ENCODE measurements around the gene OR4D5. TPM values are rescaled to one million over a fixed set of nuclear protein-coding genes. Genes with fewer than 3 reads are reported as not detected.

Gene OR4D5
- polyA plus RNA-seq, 1 experiment, result not detected

DNA sequence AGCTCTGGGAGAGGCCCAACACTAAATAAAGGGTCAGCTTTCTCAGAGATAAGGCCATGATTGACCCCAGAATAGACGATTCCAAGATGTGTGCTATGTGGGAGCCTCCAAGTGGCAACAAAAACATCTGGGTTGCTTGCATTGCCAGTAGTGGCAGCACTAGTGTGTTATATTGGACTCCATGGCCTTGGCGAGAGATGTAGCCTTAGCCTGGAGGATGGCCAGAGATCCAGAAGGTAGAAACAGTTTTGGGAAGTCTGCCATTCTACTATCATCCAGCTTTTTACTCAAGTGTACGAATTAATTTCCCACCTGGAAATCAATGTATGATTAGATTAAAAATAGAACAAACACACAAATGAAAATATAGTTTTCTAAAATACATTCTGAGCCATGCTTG lies 34.5 kb upstream of the OR4D5 start:
- Histone ChIP-seq H3K36me3 (ENCODE audit: control insufficient read depth, insufficient read depth, low read length) (no peaks in the 10 kb centered on the region), H3K4me3 (ENCODE audit: low read depth, low read length) (no peak overlapping the region), H3K27me3 (ENCODE audit: control insufficient read depth, insufficient read depth, low read length) (no peaks in the 10 kb centered on the region)
- no peak for DNase-seq (ENCODE audit: low read depth)
- POLR2A ChIA-PET, result no interaction called here
- TF ChIP-seq CTCF (IDR thresholded peaks at IDR 0.05; ENCODE audit: insufficient read depth, low read depth, low read length), result no peak
- CTCF ChIA-PET, result no interaction called here

DNA sequence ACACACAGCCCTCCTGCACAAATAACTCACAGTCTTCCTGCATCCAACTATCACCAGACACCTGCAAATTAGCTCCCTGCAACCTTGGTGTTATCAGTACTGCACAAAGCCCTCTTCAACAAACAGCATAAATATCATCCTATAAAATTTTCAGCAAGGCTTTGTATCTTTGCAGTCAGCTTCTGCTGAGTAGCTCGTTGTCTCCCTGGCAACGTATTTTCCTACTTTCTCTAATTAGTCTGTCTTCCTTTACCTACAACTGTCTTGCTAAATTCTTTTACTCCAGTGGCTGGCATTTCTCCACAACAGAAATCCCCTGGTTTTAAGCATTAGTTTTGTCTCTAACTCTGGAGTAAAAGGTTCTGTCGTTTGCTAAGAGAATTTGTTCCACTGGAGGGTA lies 33.6 kb upstream of the OR4D5 start:
- H3K27me3 ChIP-seq (ENCODE audit: control insufficient read depth, insufficient read depth, low read length), result no peaks in the 10 kb centered on the region
- TF ChIP-seq CTCF (IDR thresholded peaks at IDR 0.05; ENCODE audit: insufficient read depth, low read depth, low read length), result no peak
- DNase-seq (ENCODE audit: low read depth), result no peak
- no peaks in the 10 kb centered on the region for H3K36me3 ChIP-seq (ENCODE audit: control insufficient read depth, insufficient read depth, low read length)
- ChIA-PET POLR2A (no interaction called here), CTCF (no interaction called here)
- H3K4me3 ChIP-seq (ENCODE audit: low read depth, low read length), result no peak overlapping the region

GRCh38 chr11:123920943-123921342 lies 18.5 kb upstream of the OR4D5 start:
- no peaks in the 10 kb centered on the region for H3K27me3 ChIP-seq (ENCODE audit: control insufficient read depth, insufficient read depth, low read length)
- POLR2A ChIA-PET, result no interaction called here
- CTCF ChIA-PET, result no interaction called here
- TF ChIP-seq CTCF (IDR thresholded peaks at IDR 0.05; ENCODE audit: insufficient read depth, low read depth, low read length), result no peak
- no peak for DNase-seq (ENCODE audit: low read depth)
- no peaks in the 10 kb centered on the region for H3K36me3 ChIP-seq (ENCODE audit: control insufficient read depth, insufficient read depth, low read length)
- no peak overlapping the region for H3K4me3 ChIP-seq (ENCODE audit: low read depth, low read length)

GRCh38 chr11:123924027-123924426 lies 15.4 kb upstream of the OR4D5 start:
- no peak for TF ChIP-seq CTCF (IDR thresholded peaks at IDR 0.05; ENCODE audit: insufficient read depth, low read depth, low read length)
- POLR2A ChIA-PET, result no interaction called here
- Histone ChIP-seq H3K27me3 (ENCODE audit: control insufficient read depth, insufficient read depth, low read length) (no peaks in the 10 kb centered on the region), H3K4me3 (ENCODE audit: low read depth, low read length) (no peak overlapping the region), H3K36me3 (ENCODE audit: control insufficient read depth, insufficient read depth, low read length) (no peaks in the 10 kb centered on the region)
- CTCF ChIA-PET, result no interaction called here
- no peak for DNase-seq (ENCODE audit: low read depth)

DNA sequence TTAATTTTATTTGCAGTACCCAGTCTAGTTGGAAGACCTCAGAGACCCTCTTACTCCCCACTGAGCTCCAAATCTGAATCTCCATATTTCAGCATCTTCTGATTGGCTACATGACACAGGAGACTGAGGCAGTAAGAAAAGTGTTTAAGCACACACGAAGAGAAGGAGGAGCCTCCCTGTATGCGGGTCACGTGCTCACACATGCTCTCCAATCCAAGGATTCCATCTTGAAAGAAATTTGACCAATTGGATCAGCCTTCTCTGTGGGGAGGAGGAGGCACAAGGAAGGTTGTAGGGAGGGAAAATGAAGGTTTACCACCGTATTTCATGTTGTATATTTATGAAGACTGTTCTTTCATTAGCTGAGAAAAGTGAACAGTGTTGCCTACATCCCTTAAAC lies 3.0 kb downstream of the OR4D5 start:
- ChIA-PET POLR2A (no interaction called here), CTCF (no interaction called here)
- no peak overlapping the region for H3K4me3 ChIP-seq (ENCODE audit: low read depth, low read length)
- no peaks in the 10 kb centered on the region for H3K27me3 ChIP-seq (ENCODE audit: control insufficient read depth, insufficient read depth, low read length)
- no peaks in the 10 kb centered on the region for H3K36me3 ChIP-seq (ENCODE audit: control insufficient read depth, insufficient read depth, low read length)
- TF ChIP-seq CTCF (IDR thresholded peaks at IDR 0.05; ENCODE audit: insufficient read depth, low read depth, low read length), result no peak
- no peak for DNase-seq (ENCODE audit: low read depth)

Data from BJ (cell line).